Measurements from ENCODE around the gene VEGFB.

VEGFB gene

DNA sequence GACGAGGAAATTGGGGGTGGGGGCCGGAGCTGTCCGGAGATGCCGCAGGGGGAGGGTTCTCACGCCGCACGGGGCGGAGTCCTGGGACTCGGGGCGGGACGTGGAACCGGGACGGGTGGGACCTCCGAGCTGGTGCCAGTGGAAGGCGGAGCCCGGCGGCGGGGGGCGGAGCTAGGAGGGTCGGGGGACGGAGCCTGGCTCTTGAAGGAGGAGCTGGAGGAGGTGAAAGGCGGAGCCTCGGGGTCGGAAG, 6.8 kb downstream of the VEGFB start:
- Histone ChIP-seq H3K9ac (ENCODE audit: low read depth, low read length) (peak overlapping the region; percentile 67), H3K4me3 (ENCODE audit: low read depth in 1 of 2, low read length in 2 of 2) (peak overlapping the region; percentile 20 to 65), H3K36me3 (ENCODE audit: insufficient read depth, low read length) (peaks cover 59% of the 10 kb centered on the region), H3K27ac (ENCODE audit: low read length) (peak overlapping the region; percentile 87), H3K4me2 (ENCODE audit: insufficient read depth, low read length) (peak overlapping the region; percentile 93), H3K79me2 (ENCODE audit: insufficient read depth, low read length) (peaks cover 45% of the 10 kb centered on the region), H3K4me1 (ENCODE audit: insufficient read depth, low read length) (peaks cover 58% of the 10 kb centered on the region), H4K20me1 (ENCODE audit: insufficient read depth, low read length) (peaks cover 32% of the 10 kb centered on the region), H3K9me3 (ENCODE audit: insufficient read depth, low read length, severe bottlenecking) (no peaks in the 10 kb centered on the region), H2AFZ (ENCODE audit: low read depth, low read length) (peak overlapping the region; percentile 78), H3K27me3 (ENCODE audit: insufficient read depth, low read length, poor library complexity) (no peaks in the 10 kb centered on the region)
- ATAC-seq (ENCODE audit: insufficient read depth, low read depth) (peak; percentile 77), DNase-seq (no peak)
- no peak for TF ChIP-seq EZH2 (IDR thresholded peaks at IDR 0.05; ENCODE audit: borderline replicate concordance, low read depth, low read length, severe bottlenecking)
- TF ChIP-seq, protein P1, sequence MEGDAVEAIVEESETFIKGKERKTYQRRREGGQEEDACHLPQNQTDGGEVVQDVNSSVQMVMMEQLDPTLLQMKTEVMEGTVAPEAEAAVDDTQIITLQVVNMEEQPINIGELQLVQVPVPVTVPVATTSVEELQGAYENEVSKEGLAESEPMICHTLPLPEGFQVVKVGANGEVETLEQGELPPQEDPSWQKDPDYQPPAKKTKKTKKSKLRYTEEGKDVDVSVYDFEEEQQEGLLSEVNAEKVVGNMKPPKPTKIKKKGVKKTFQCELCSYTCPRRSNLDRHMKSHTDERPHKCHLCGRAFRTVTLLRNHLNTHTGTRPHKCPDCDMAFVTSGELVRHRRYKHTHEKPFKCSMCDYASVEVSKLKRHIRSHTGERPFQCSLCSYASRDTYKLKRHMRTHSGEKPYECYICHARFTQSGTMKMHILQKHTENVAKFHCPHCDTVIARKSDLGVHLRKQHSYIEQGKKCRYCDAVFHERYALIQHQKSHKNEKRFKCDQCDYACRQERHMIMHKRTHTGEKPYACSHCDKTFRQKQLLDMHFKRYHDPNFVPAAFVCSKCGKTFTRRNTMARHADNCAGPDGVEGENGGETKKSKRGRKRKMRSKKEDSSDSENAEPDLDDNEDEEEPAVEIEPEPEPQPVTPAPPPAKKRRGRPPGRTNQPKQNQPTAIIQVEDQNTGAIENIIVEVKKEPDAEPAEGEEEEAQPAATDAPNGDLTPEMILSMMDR (IDR thresholded peaks at IDR 0.05; ENCODE audit: borderline replicate concordance, extremely low read depth, low read length, poor library complexity, severe bottlenecking): no peak

DNA sequence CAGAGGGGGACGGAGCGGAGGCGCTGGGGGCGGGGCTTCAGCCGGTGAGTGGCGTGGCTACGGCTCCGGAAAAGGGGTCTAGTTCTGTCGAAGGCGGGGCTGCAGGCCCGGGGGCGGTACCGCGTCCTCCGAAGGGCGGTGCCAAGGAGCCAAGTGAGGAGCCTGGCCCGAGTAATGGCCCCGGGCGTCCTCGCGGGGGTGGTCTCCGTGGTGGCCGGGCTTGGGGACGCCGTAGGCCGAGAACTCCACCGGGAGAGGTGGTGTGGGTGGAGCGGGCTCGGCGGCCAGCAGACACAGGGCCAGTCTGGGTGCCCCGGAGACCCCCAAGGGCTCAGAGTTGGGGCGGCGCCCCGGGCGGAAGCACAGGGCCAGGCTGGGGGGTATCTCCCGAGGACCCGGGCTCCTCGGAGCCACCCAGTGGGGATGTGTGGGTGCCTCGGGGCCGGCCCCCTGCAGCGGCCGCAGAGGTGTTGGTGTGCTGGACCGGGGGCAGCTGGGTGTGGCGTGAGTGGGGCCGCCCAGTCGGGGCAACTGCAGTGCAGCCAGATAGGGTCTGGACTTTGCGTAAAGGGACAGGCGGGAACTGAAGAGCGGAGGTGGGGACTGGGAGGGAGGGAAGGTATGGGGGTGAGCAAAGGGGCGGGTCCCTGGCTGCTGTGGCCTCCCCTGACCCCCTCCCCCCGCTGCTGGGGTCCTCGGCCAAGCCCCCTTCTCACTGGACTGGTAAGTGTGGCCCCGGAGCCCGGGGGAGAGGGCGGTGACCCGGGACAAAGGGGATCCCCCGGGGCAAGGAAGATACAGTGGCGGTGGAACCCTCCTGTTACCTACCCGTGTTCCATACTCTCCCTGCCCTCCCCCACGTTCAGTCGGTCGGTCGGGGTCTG, 7.3 kb downstream of the VEGFB start:
- H3K36me3 ChIP-seq (ENCODE audit: insufficient read depth, low read length): peaks cover 58% of the 10 kb centered on the region
- TF ChIP-seq, protein P1 (IDR thresholded peaks at IDR 0.05; ENCODE audit: borderline replicate concordance, extremely low read depth, low read length, poor library complexity, severe bottlenecking): no peak
- TF ChIP-seq EZH2 (IDR thresholded peaks at IDR 0.05; ENCODE audit: borderline replicate concordance, low read depth, low read length, severe bottlenecking): no peak
- H4K20me1 ChIP-seq (ENCODE audit: insufficient read depth, low read length): peaks cover 31% of the 10 kb centered on the region
- H3K4me2 ChIP-seq (ENCODE audit: insufficient read depth, low read length): peak overlapping the region; percentile 93
- H3K9me3 ChIP-seq (ENCODE audit: insufficient read depth, low read length, severe bottlenecking): no peaks in the 10 kb centered on the region
- H2AFZ ChIP-seq (ENCODE audit: low read depth, low read length): peak overlapping the region; percentile 58
- ATAC-seq (ENCODE audit: insufficient read depth, low read depth): peak; percentile 72
- peak; percentile 100 for DNase-seq
- H3K4me3 ChIP-seq (ENCODE audit: low read depth in 1 of 2, low read length in 2 of 2): peak overlapping the region; percentile 65 to 89
- peak overlapping the region; percentile 67 for H3K9ac ChIP-seq (ENCODE audit: low read depth, low read length)
- peaks cover 46% of the 10 kb centered on the region for H3K79me2 ChIP-seq (ENCODE audit: insufficient read depth, low read length)
- H3K27me3 ChIP-seq (ENCODE audit: insufficient read depth, low read length, poor library complexity): no peaks in the 10 kb centered on the region
- peaks cover 58% of the 10 kb centered on the region for H3K4me1 ChIP-seq (ENCODE audit: insufficient read depth, low read length)
- peak overlapping the region; percentile 75 for H3K27ac ChIP-seq (ENCODE audit: low read length)

DNA sequence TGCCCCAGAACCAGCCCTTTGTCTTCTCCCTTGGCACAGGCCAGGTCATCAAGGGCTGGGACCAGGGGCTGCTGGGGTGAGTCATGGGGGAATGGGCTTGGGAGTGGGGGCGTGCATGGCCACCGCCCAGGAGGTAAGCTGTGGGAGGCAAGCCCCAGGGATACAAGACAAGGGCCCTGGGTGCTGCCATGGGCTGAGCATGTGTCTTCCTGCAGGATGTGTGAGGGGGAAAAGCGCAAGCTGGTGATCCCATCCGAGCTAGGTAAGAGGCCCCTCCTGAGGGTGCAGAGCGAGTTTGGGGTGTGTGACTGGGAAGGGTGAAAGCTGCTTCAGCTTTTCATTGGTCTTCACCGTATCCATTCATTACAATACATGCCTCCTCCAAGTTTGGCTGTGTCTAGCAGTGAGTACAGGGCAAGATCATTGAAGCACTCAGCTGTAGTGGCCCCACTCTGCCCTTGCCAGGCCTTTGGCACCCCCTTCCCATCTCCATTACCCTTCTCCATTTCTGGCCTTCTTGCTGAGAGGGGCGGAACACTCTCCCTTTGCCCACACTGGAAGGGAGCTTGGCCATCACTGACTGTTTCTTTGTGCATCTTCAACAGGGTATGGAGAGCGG, 9.0 kb downstream of the VEGFB start:
- no peak for TF ChIP-seq EZH2 (IDR thresholded peaks at IDR 0.05; ENCODE audit: borderline replicate concordance, low read depth, low read length, severe bottlenecking)
- TF ChIP-seq, protein P1 (IDR thresholded peaks at IDR 0.05; ENCODE audit: borderline replicate concordance, extremely low read depth, low read length, poor library complexity, severe bottlenecking): no peak
- DNase-seq (no peak), ATAC-seq (ENCODE audit: insufficient read depth, low read depth) (no peak)
- Histone ChIP-seq H3K27ac (ENCODE audit: low read length) (peak overlapping the region; percentile 39; the same call in 1 of the 2 replicates), H3K9me3 (ENCODE audit: insufficient read depth, low read length, severe bottlenecking) (no peaks in the 10 kb centered on the region), H3K79me2 (ENCODE audit: insufficient read depth, low read length) (peaks cover 46% of the 10 kb centered on the region), H2AFZ (ENCODE audit: low read depth, low read length) (no peak overlapping the region), H3K4me3 (ENCODE audit: low read depth in 1 of 2, low read length in 2 of 2) (peak overlapping the region in 1 of 2 experiments; percentile 21; a peak in 1 of 4 replicates), H3K4me1 (ENCODE audit: insufficient read depth, low read length) (peaks cover 63% of the 10 kb centered on the region), H4K20me1 (ENCODE audit: insufficient read depth, low read length) (peaks cover 31% of the 10 kb centered on the region), H3K9ac (ENCODE audit: low read depth, low read length) (peak overlapping the region; percentile 67), H3K36me3 (ENCODE audit: insufficient read depth, low read length) (peaks cover 44% of the 10 kb centered on the region), H3K4me2 (ENCODE audit: insufficient read depth, low read length) (peak overlapping the region; percentile 93), H3K27me3 (ENCODE audit: insufficient read depth, low read length, poor library complexity) (no peaks in the 10 kb centered on the region)

Measured in DND-41 (cell line).